ENCODE results near the gene YTHDF1. TPM values are rescaled to one million over a fixed set of nuclear protein-coding genes. Genes with fewer than 3 reads are reported as not detected.

YTHDF1 gene
- total RNA-seq, 1 experiment from 2014 or later, result 42.6 TPM

DNA sequence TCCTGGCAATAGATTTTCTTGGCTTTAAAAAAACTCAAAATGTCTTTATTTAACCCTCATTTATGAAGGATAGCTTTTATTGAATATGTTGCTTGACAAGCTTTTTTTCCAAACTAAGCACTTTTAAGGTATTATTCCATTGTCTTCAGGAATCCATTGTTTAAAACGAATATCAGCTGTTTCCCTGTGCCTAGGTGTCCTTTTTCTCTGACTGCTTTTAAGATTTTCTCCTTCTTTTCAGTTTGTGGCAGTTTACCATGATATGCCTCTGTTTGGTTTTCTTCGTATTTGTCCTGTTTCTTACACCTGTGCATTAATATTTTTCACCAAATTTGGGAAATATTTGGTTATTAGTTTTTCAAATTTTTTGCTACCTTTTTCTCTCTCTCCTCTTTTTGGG lies 68.4 kb downstream of the YTHDF1 start:
- POLR2A ChIA-PET (ENCODE audit: unreplicated experiment), result no interaction called here
- DNase-seq, result no peak
- intact Hi-C loops (cut with micrococcal nuclease; ENCODE audit: unreplicated experiment), result no loop called here
- no peaks in the 10 kb centered on the region for H3K36me3 ChIP-seq (ENCODE audit: low read depth)
- H4K20me1 ChIP-seq (ENCODE audit: insufficient read depth), result no peaks in the 10 kb centered on the region
- no peak overlapping the region for H3K4me2 ChIP-seq
- CTCF ChIA-PET, result no interaction called here
- no peaks in the 10 kb centered on the region for H3K4me1 ChIP-seq (replicated peaks; ENCODE audit: insufficient read depth)
- no peaks in the 10 kb centered on the region for H3F3A ChIP-seq (ENCODE audit: insufficient read depth, low read depth)
- no peaks in the 10 kb centered on the region for H3K9me2 ChIP-seq (ENCODE audit: insufficient read depth)
- no peak overlapping the region for H3K27ac ChIP-seq
- no TSS peak for BruUV-seq (replicated peaks)
- H3K4me3 ChIP-seq, result 0 out of 2 replicates have a peak overlapping the region, but pooled peaks have one; percentile 24
- H3K9me3 ChIP-seq (ENCODE audit: insufficient read depth, low read depth), result 0 out of 2 replicates have a peak, but pooled peaks cover 13% of the 10 kb centered on the region
- no peaks in the 10 kb centered on the region for H3K79me2 ChIP-seq (ENCODE audit: low read depth)
- TF ChIP-seq, protein P1, sequence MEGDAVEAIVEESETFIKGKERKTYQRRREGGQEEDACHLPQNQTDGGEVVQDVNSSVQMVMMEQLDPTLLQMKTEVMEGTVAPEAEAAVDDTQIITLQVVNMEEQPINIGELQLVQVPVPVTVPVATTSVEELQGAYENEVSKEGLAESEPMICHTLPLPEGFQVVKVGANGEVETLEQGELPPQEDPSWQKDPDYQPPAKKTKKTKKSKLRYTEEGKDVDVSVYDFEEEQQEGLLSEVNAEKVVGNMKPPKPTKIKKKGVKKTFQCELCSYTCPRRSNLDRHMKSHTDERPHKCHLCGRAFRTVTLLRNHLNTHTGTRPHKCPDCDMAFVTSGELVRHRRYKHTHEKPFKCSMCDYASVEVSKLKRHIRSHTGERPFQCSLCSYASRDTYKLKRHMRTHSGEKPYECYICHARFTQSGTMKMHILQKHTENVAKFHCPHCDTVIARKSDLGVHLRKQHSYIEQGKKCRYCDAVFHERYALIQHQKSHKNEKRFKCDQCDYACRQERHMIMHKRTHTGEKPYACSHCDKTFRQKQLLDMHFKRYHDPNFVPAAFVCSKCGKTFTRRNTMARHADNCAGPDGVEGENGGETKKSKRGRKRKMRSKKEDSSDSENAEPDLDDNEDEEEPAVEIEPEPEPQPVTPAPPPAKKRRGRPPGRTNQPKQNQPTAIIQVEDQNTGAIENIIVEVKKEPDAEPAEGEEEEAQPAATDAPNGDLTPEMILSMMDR (conservative IDR thresholded peaks at IDR 0.05), result no peak
- no peak for TF ChIP-seq EZH2 (IDR thresholded peaks at IDR 0.05; ENCODE audit: low read depth)
- H2AFZ ChIP-seq, result no peak overlapping the region
- peaks cover 99% of the 10 kb centered on the region for H3K27me3 ChIP-seq (ENCODE audit: insufficient read depth, low read depth)

Small RNAs within 50 kb of the gene (microRNA-seq; reads per million reads assigned to microRNA genes)
- gene MIR124-3 (ENCODE audit: borderline number of aligned reads, borderline replicate concordance) (not detected), gene MIR3196 (ENCODE audit: borderline number of aligned reads, borderline replicate concordance) (not detected)

Other genes with a start within 250 kb of the YTHDF1 start
- not detected in 2 replicates for gene BHLHE23, start 209.2 kb downstream of the YTHDF1 start, total RNA-seq (2021)
- gene BIRC7, start 19.8 kb upstream of the YTHDF1 start, total RNA-seq (2021), result 0.58 TPM in 1 of 2 replicates, not detected in the other
- not detected in 2 replicates for gene NKAIN4, start 38.3 kb upstream of the YTHDF1 start, total RNA-seq (2021)
- 89.0 and 101 TPM in 2 replicates for gene ARFGAP1, start 56.7 kb upstream of the YTHDF1 start, total RNA-seq (2021)
- 0.15 TPM in 1 of 2 replicates, not detected in the other for gene COL20A1, start 77.1 kb upstream of the YTHDF1 start, total RNA-seq (2021)
- not detected in 2 replicates for gene CHRNA4, start 145.2 kb upstream of the YTHDF1 start, total RNA-seq (2021)